ENCODE results near the gene CXCL11. TPM values are rescaled to one million over a fixed set of nuclear protein-coding genes. Genes with fewer than 3 reads are reported as not detected.
"Not testable (repeated sequence)": the region's sequence is repeated elsewhere in the genome, so short reads cannot be mapped to it uniquely, and the experiment has no call there.

The CXCL11 gene
- polyA plus RNA-seq, 1 experiment: not detected

GRCh38 chr4:76001700-76002099 is 34.2 kb downstream of the CXCL11 start:
- Histone ChIP-seq H3K36me3 (ENCODE audit: control insufficient read depth, insufficient read depth, low read length) (no peaks in the 10 kb centered on the region), H3K4me3 (ENCODE audit: low read depth, low read length) (no peak overlapping the region), H3K27me3 (ENCODE audit: control insufficient read depth, insufficient read depth, low read length) (peaks cover 3% of the 10 kb centered on the region; the same call in 1 of the 2 replicates)
- ChIA-PET CTCF (no interaction called here), POLR2A (no interaction called here)
- DNase-seq (ENCODE audit: low read depth): no peak
- TF ChIP-seq CTCF (IDR thresholded peaks at IDR 0.05; ENCODE audit: insufficient read depth, low read depth, low read length): no peak

DNA sequence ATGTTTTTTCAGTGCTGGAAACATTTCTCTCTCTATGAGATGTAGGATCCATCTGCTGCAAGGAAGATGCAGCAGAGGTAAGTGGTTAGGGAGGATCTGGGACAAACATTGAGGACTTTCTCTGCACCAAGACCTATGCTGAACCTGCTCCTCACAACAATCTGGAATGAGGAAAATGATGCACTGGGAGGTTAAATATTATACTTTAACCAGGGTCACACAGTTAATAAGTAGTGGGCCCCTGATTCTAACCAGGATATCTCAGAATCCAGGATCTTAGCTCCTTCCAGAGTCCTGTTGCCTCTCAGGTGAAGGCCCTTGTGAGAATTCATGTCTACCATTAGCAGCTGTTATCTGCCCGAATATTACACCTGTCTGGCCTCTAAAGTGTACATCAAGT is 35.6 kb downstream of the CXCL11 start:
- CTCF ChIA-PET: interaction anchor here (1.0 to 1.4 kb wide), 4 partner anchors 9 to 87 kb away, joined by 3 to 4 read pairs (median 4); no protein-coding TSS in a partner anchor
- DNase-seq (ENCODE audit: low read depth): no peak
- TF ChIP-seq CTCF (IDR thresholded peaks at IDR 0.05; ENCODE audit: insufficient read depth, low read depth, low read length): no peak

DNA sequence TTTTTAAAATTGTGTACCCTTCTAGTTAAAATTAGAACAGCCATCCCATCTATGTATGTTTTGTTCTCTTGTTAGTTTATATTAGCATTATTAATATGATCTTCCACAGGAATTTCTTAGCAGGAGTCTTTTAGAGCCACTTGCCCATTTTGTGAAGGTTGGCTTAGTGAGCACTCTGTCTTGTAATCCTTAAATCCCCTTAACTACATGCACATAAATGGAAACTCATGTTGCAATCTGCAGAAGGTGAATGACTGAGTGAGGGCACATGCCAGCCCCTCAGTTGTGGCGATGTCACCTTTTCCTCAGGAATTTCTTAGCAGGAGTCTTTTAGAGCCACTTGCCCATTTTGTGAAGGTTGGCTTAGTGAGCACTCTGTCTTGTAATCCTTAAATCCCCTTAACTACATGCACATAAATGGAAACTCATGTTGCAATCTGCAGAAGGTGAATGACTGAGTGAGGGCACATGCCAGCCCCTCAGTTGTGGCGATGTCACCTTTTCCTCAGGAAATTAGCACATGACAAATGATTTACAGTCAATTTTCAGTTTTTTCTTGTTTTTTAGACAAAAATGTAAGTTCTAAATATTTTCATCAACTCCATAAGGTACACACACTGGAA is 37.2 kb downstream of the CXCL11 start:
- CTCF ChIA-PET: interaction anchor here (1.2 to 1.5 kb wide), 3 partner anchors 68 to 88 kb away, joined by 3 to 6 read pairs (median 4); no protein-coding TSS in a partner anchor
- H3K27me3 ChIP-seq (ENCODE audit: control insufficient read depth, insufficient read depth, low read length); DNase-seq (ENCODE audit: low read depth); POLR2A ChIA-PET; H3K4me3 ChIP-seq (ENCODE audit: low read depth, low read length); H3K36me3 ChIP-seq (ENCODE audit: control insufficient read depth, insufficient read depth, low read length): not testable (repeated sequence)

More for the DNA sequence above, 35.6 kb downstream of the CXCL11 start:
- H3K4me3 ChIP-seq (ENCODE audit: low read depth, low read length): no peak overlapping the region
- H3K27me3 ChIP-seq (ENCODE audit: control insufficient read depth, insufficient read depth, low read length): peaks cover 3% of the 10 kb centered on the region; the same call in 1 of the 2 replicates
- H3K36me3 ChIP-seq (ENCODE audit: control insufficient read depth, insufficient read depth, low read length): no peaks in the 10 kb centered on the region
- POLR2A ChIA-PET: no interaction called here

GRCh38 chr4:75997946-75998345 is 37.9 kb downstream of the CXCL11 start:
- no peaks in the 10 kb centered on the region for H3K36me3 ChIP-seq (ENCODE audit: control insufficient read depth, insufficient read depth, low read length)
- TF ChIP-seq CTCF (IDR thresholded peaks at IDR 0.05; ENCODE audit: insufficient read depth, low read depth, low read length): no peak
- DNase-seq (ENCODE audit: low read depth): no peak
- ChIA-PET CTCF (interaction anchor here (1.2 to 1.5 kb wide), 2 partner anchors 39 to 69 kb away, joined by 3 to 6 read pairs; partner anchors contain the start of gene CXCL11), POLR2A (no interaction called here)
- no peaks in the 10 kb centered on the region; the same call in 1 of the 2 replicates for H3K27me3 ChIP-seq (ENCODE audit: control insufficient read depth, insufficient read depth, low read length)
- no peak overlapping the region for H3K4me3 ChIP-seq (ENCODE audit: low read depth, low read length)

GRCh38 chr4:75997081-75997480 is 38.8 kb downstream of the CXCL11 start:
- no peak for DNase-seq (ENCODE audit: low read depth)
- ChIA-PET CTCF (interaction anchor here (0.7 to 2.6 kb wide), 13 partner anchors 11 to 96 kb away, joined by 3 to 23 read pairs (median 6); partner anchors contain the start of genes CXCL11 and CXCL9), POLR2A (no interaction called here)
- Histone ChIP-seq H3K27me3 (ENCODE audit: control insufficient read depth, insufficient read depth, low read length) (no peaks in the 10 kb centered on the region; the same call in 1 of the 2 replicates), H3K36me3 (ENCODE audit: control insufficient read depth, insufficient read depth, low read length) (no peaks in the 10 kb centered on the region), H3K4me3 (ENCODE audit: low read depth, low read length) (no peak overlapping the region)
- TF ChIP-seq CTCF (IDR thresholded peaks at IDR 0.05; ENCODE audit: insufficient read depth, low read depth, low read length): no peak
